Stimulated activated CD4-positive, alpha-beta T cell treated with anti-CD3 and anti-CD28 coated beads, Interleukin-15, amount 100 ng/mL, for 24 hours (primary cell): ENCODE measurements around the gene CCER1.
"Not testable (repeated sequence)": the region's sequence is repeated elsewhere in the genome, so short reads cannot be mapped to it uniquely, and the experiment has no call there.

Experiments used
- DNase-seq: peaks from one replicate; pipeline ENCODE4 v3.0.0-alpha.2; 2020

Gene CCER1

GRCh38 chr12:90954921-90955320 is at the start of gene CCER1:
Gene CCER1 (minus strand): TSS chr12:90955176. CDS start chr12:90954742, 434 bp downstream.
- DNase-seq: no peak

GRCh38 chr12:91003737-91004136 is 48.8 kb upstream of the CCER1 start:
- no peak for DNase-seq

DNA sequence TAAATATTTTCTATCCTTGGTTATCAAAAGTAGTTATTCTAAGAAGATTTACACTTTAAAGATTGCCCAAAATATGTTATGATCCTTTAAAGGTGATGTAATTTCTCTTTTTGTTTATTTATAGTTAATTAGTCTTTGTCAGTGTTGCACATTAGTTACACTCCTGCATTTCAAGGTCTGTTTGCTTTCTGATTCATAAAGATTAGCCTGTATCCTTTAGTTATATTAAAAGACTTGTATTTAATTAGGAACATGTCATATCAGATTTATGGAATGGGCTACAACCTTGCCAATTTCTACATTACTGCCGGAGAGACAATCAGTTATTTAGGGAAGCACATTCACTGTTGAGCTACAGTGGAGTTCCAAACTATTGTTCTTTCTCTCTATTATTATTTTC is 46.3 kb upstream of the CCER1 start:
- no peak for DNase-seq

GRCh38 chr12:90999966-91000365 is 45.0 kb upstream of the CCER1 start:
- DNase-seq: no peak

DNA sequence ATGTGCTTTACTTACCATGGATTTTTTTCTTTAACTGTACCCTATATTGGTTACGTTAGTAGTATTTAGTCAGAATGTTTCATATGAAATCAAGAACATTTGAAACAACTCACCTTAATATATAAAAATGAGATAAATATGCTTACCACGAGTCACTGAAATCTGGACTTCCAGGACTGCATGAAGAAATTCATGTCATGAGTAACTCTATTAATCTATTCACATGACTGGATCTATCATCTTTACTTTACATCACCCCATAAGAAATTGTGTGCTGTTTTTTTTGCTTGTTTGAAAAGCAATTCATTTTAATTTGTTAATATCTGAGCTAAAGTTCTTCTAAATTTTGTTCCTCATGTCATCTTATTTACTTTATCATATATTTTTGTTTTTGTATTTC is 44.6 kb upstream of the CCER1 start:
- DNase-seq: no peak

DNA sequence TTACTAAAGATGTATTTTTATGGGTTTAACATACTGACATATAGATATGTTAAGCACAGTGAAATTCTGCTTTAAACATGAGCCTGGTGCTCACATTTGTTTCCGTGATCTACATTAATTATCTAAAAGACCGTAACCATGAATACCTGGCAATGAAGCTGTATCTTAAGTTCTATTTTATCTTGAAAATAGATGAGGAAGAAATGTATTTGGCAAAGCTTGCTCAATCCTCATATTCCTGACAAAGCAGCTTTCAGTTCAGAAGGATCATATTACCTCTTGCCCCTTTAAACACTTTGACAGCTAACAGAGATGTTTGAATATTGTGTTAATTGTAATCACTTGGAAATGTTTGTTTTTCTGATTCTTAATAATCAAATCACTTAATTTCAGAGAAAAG is 40.0 kb upstream of the CCER1 start:
- DNase-seq: no peak

GRCh38 chr12:90991952-90992465 is 37.0 kb upstream of the CCER1 start:
- DNase-seq: no peak

DNA sequence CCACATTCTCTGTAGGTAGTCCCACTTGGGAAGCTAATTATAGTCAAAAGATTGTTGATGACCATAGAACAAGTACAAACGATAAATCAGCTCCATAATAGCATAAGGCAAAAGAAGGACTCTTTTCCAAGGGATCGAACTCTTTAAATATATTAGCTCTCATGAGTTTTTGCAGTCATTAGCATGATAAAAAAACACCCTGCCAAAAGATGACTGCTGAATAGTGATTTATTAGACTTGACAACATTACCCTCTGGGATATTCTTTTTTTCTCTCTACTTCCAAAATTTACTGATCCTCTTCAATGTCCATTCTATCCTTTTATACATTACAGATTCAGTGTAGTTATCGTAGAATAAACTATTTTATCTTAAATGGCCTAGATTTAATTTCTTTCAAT is 35.6 kb upstream of the CCER1 start:
- DNase-seq: no peak

GRCh38 chr12:90989686-90990111 is 34.7 kb upstream of the CCER1 start:
- no peak for DNase-seq

DNA sequence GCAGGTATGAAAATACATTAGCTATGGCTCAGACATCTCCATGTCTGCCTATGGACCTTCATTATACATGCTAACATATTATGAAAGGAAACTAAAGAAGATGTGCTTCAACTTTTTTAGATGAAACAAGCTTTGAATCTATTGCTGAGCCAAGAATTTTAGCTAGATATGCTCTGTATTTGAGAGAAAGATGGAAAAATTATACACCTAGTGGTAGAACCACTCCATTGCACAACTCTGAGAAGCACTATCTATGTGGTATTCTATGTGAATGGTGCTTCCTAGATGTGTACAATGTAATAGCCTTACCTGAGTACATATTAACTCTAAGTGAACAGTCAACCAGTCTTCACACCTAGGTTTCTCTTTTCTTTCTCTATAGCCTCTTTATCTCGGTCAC is 32.5 kb upstream of the CCER1 start:
- DNase-seq: no peak

DNA sequence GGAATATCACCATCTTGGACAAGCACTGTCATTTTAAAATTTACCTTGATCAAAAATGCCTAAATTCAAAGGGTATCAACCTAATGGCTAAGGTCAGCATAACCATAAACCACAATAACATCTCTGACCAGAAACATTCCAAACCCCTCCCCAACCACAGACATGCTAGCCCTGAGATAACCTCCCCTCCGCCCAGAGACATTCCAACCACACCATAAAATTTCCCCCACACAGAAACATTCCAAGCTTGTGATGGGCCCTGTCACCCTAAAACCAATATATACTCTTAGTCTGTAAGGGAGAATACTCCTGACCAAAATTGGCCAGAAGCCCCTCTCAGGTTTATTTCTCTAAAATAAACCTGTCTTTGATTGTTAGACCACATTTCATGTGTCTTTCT is 32.1 kb upstream of the CCER1 start:
- no peak for DNase-seq

- not testable (repeated sequence) for DNase-seq
Observed at GRCh38 chr12:90985331-90985730, 30.4 kb upstream of the CCER1 start.

DNA sequence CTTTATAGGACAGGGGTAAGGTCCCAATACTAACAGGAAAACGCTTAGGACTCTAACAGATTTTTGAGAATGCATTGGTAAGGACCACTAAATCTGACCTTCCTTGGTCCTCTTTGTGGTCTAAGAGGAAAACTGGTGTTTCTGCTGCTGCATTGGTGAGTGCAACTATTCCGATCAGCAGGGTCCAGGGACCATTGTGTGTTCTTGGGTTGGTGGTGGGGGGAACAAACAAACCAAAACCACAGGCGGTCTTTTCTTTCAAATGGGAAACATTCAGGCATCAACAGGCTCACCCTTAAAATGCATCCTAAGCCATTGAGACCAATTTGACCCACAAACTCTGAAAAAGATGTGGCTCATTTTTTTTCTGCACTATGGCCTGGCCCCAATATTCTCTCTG is 29.1 kb upstream of the CCER1 start:
- no peak for DNase-seq

DNA sequence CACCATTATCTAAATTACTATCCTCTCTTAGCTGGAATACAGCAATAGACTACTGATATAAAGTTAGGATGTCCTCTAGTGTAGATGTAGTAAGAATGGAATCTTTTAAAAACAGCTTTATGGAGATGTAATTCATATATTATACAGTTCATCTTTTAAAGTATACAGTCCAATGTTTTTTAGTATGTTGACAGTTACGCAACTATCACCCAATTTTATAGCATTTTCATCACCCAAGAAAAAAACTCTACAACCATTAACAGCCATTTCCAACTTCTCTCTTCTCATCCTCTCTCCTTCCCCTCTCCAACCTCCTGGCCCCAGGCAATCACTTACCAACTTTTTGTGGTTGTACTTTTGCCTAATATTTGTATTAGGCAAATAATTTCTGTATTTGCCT is 27.2 kb upstream of the CCER1 start:
- DNase-seq: no peak

DNA sequence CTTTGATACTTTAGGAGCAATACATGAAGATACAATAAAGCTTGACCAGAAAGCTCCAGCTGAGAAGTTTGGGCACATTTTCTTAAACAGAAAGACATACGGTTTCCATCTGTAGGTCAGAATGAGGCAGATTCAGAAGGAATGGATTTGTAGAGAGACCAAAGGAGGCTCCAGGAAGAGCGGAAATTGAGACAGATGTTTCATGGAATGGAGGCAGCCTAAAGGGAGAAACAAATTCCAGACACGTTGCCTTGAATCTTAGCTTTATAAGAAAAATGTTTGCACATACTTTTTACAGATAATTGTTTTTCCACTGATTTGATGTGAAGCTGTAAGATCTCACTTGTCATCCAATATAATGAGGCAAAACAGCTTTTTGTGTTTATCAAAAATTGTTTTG is 25.0 kb upstream of the CCER1 start:
- DNase-seq: no peak

GRCh38 chr12:90979019-90979418 is 24.0 kb upstream of the CCER1 start:
- no peak for DNase-seq

DNA sequence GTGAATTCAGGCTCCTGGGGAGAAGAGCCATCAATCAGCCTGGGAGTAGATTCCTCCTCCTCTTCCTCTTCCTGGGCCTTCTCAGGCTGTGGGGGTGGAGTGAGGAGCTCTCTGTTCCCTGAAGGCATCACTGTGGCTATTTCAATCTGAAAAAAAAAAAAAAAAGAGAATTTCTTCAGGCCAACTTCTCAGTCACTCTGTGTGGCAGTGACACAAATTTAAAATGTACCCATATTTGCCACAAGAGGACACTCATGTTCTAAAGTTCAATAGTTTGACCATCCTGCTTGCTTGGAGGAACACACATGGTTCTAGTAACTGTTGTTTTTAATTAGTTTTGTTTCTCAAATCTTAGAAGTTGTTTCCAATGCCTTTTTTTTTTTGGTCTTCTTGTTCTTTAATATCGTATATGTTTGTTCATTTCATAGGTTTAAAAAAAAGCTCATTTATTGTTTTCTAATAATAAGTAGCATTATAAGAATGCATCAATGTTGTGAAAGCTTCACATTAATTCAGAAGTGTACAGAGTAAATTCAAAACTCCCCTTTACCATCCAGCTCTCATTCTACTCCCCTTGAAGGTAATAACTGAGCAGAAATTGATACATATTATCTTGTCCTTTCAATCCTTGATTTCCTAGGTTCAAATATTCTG is 23.3 kb upstream of the CCER1 start:
- no peak for DNase-seq

GRCh38 chr12:90977224-90977623 is 22.2 kb upstream of the CCER1 start:
- no peak for DNase-seq

- DNase-seq: no peak
Observed at GRCh38 chr12:90974286-90974685, 19.3 kb upstream of the CCER1 start.

DNA sequence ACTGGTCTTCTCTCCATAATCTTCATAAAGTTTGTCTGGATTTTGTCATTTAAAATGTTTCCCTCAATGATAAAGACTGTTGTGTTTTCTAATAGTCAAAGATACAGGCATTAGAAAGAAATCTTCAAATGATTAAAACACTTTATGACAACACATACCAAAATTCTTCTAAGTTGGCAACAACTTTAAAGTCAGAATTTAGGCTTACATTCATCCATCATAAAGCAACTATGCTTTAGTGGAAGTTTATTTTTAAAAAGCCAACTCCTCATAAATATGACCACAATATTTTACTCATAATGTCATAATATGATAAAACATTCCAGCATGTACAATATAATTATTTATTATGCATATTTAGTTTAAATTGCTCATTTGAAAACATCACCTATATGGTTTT is 17.2 kb upstream of the CCER1 start:
- DNase-seq: no peak

- no peak for DNase-seq
Observed at GRCh38 chr12:90970911-90971310, 15.9 kb upstream of the CCER1 start.

- no peak for DNase-seq
Observed at GRCh38 chr12:90970471-90970870, 15.5 kb upstream of the CCER1 start.

DNA sequence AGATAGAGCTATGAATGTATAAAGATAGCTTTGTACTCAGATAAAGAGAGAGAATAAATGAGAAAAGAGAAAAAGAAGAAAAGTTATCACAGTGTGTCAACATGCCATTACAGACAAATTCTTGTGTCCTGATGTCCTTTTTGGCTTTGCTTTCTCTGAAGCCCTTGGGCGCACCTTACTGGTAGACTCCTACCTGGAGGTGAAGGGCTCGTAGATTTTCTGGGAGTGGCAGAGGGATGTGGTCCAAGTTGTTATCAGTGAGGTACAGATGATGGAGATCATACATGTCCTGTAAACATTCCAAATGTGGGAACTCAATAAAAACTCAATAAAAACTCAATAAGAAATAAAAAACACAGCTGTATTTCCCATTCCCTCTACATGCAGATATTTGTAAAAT is 14.9 kb upstream of the CCER1 start:
- DNase-seq: no peak

DNA sequence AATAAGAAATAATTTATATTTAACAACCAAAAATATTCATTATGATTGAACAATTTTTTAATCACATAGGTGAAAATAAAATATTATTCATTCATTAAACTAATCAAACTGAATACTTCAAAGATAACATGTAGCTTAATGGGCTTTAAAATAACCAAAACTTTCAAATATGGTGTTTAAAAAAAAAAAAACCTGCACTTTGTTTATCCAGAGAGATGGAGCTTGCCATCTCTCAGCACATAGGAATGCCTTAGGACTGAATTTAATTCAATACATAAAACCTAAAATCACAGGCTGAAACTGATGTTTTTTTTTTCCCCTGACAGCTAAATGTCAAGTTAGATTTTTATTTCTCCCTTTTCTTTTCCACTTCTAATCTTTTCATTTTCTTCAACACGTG is 14.4 kb upstream of the CCER1 start:
- DNase-seq: no peak

DNA sequence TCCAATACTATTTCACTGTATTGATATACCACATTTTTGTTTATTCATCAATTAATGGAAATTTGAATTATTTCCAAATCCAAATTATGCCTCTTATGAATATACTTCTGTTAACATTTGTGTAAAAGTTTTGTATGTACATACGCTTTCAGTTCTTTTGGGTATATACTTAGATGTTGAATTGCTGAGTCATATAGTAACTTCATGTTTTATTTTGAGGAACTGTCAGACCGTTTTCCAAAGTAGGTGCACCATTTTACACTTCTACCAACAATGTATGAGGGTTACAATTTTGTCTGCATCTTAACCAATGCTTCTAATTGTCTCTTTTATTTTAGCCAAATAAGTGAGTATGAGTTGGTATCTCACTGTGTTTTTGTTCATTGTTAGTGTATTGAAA is 10.2 kb upstream of the CCER1 start:
- DNase-seq: no peak
